ES-I3 (cell line): ENCODE data around the gene IP6K3.
A peak's percentile ranks its signal among the peaks of the same experiment; 100 is the strongest.

Experiments used
- H3K36me3 ChIP-seq: 2 replicates; pipeline ENCODE4 v1.6.1; 2013; ENCODE audit warnings: mild to moderate bottlenecking, low read length, control low read depth, moderate library complexity; ENCODE audit not compliant: insufficient read depth
- H3K4me1 ChIP-seq: 2 replicates; pipeline ENCODE4 v1.6.1; 2013; ENCODE audit warnings: mild to moderate bottlenecking, control low read depth, low read length; ENCODE audit not compliant: insufficient read depth
- H3K9ac ChIP-seq: 2 replicates; pipeline ENCODE4 v1.6.1; 2013; ENCODE audit warnings: low read depth, mild to moderate bottlenecking, low read length, moderate library complexity
- H3K9me3 ChIP-seq: 2 replicates; pipeline ENCODE4 v1.6.1; 2013; ENCODE audit warnings: mild to moderate bottlenecking, low read length, moderate library complexity; ENCODE audit not compliant: control insufficient read depth, insufficient read depth

IP6K3 gene

GRCh38 chr6:33758815-33759216, 12.1 kb upstream of the IP6K3 start:
- H3K4me1 ChIP-seq, result peaks cover 4% of the 10 kb centered on the region; the same call in 1 of the 2 replicates
- no peak overlapping the region for H3K9ac ChIP-seq
- no peaks in the 10 kb centered on the region for H3K36me3 ChIP-seq
- H3K9me3 ChIP-seq, result no peaks in the 10 kb centered on the region

- Histone ChIP-seq H3K9me3 (no peaks in the 10 kb centered on the region), H3K36me3 (no peaks in the 10 kb centered on the region), H3K9ac (no peak overlapping the region), H3K4me1 (peaks cover 4% of the 10 kb centered on the region; the same call in 1 of the 2 replicates)
Observed at GRCh38 chr6:33757906-33758305, 11.2 kb upstream of the IP6K3 start.

GRCh38 chr6:33757113-33757512, 10.4 kb upstream of the IP6K3 start:
- Histone ChIP-seq H3K4me1 (peaks cover 7% of the 10 kb centered on the region; the same call in 1 of the 2 replicates), H3K9ac (no peak overlapping the region), H3K36me3 (no peaks in the 10 kb centered on the region), H3K9me3 (no peaks in the 10 kb centered on the region)

GRCh38 chr6:33756211-33756954, 9.7 kb upstream of the IP6K3 start:
- no peaks in the 10 kb centered on the region for H3K9me3 ChIP-seq
- no peak overlapping the region for H3K9ac ChIP-seq
- H3K4me1 ChIP-seq, result peaks cover 12% of the 10 kb centered on the region; the same call in 1 of the 2 replicates
- H3K36me3 ChIP-seq, result no peaks in the 10 kb centered on the region

- Histone ChIP-seq H3K4me1 (peaks cover 12% of the 10 kb centered on the region; the same call in 1 of the 2 replicates), H3K9ac (no peak overlapping the region), H3K9me3 (no peaks in the 10 kb centered on the region)
Observed at GRCh38 chr6:33755070-33755869, 8.6 kb upstream of the IP6K3 start.

GRCh38 chr6:33754222-33754621, 7.5 kb upstream of the IP6K3 start:
- Histone ChIP-seq H3K9me3 (no peaks in the 10 kb centered on the region), H3K36me3 (no peaks in the 10 kb centered on the region), H3K9ac (no peak overlapping the region), H3K4me1 (peaks cover 12% of the 10 kb centered on the region; the same call in 1 of the 2 replicates)

More at GRCh38 chr6:33755070-33755869, 8.6 kb upstream of the IP6K3 start:
- H3K36me3 ChIP-seq, result no peaks in the 10 kb centered on the region

- Histone ChIP-seq H3K9me3 (no peaks in the 10 kb centered on the region), H3K9ac (no peak overlapping the region), H3K4me1 (peaks cover 22% of the 10 kb centered on the region; the same call in 1 of the 2 replicates), H3K36me3 (no peaks in the 10 kb centered on the region)
Observed at GRCh38 chr6:33752646-33753015, 5.9 kb upstream of the IP6K3 start.

GRCh38 chr6:33751771-33752645, 5.3 kb upstream of the IP6K3 start:
- Histone ChIP-seq H3K36me3 (no peaks in the 10 kb centered on the region), H3K9ac (no peak overlapping the region), H3K4me1 (peaks cover 28% of the 10 kb centered on the region; the same call in 1 of the 2 replicates), H3K9me3 (no peaks in the 10 kb centered on the region)

GRCh38 chr6:33750244-33750991, 3.7 kb upstream of the IP6K3 start:
- H3K9ac ChIP-seq, result no peak overlapping the region
- H3K9me3 ChIP-seq, result no peaks in the 10 kb centered on the region
- no peaks in the 10 kb centered on the region for H3K36me3 ChIP-seq
- peaks cover 40% of the 10 kb centered on the region for H3K4me1 ChIP-seq

- H3K9me3 ChIP-seq, result no peaks in the 10 kb centered on the region
- no peaks in the 10 kb centered on the region for H3K36me3 ChIP-seq
- no peak overlapping the region for H3K9ac ChIP-seq
- H3K4me1 ChIP-seq, result peaks cover 44% of the 10 kb centered on the region
Observed at GRCh38 chr6:33749401-33749800, 2.7 kb upstream of the IP6K3 start.

GRCh38 chr6:33748841-33749240, 2.1 kb upstream of the IP6K3 start:
- peaks cover 44% of the 10 kb centered on the region for H3K4me1 ChIP-seq
- H3K36me3 ChIP-seq, result no peaks in the 10 kb centered on the region
- H3K9ac ChIP-seq, result no peak overlapping the region
- H3K9me3 ChIP-seq, result no peaks in the 10 kb centered on the region

- Histone ChIP-seq H3K9me3 (no peaks in the 10 kb centered on the region), H3K36me3 (no peaks in the 10 kb centered on the region), H3K9ac (no peak overlapping the region), H3K4me1 (peaks cover 44% of the 10 kb centered on the region)
Observed at GRCh38 chr6:33747823-33748222, 1.1 kb upstream of the IP6K3 start.

- H3K36me3 ChIP-seq, result no peaks in the 10 kb centered on the region
- H3K4me1 ChIP-seq, result peaks cover 36% of the 10 kb centered on the region
- peak overlapping the region; percentile 46; the same call in 1 of the 2 replicates for H3K9ac ChIP-seq
- no peaks in the 10 kb centered on the region for H3K9me3 ChIP-seq
Observed at GRCh38 chr6:33746036-33746600, 587 bp downstream of the IP6K3 start.
